GM12874 (cell line): ENCODE results near the gene MUC13.

Experiments used
- CTCF ChIP-seq: IDR thresholded peaks from 2 replicates; pipeline ENCODE4 v1.5.1; 2011; ENCODE audit warnings: low read depth, mild to moderate bottlenecking, control low read depth, low read length, moderate library complexity; ENCODE audit not compliant: insufficient read depth

The MUC13 gene

GRCh38 chr3:124895756-124896155 is 38.8 kb downstream of the MUC13 start:
- TF ChIP-seq CTCF: no peak

- TF ChIP-seq CTCF: no peak
Measured at GRCh38 chr3:124893526-124893925, 41.0 kb downstream of the MUC13 start.

- no peak for TF ChIP-seq CTCF
Measured at GRCh38 chr3:124890573-124891190, 43.9 kb downstream of the MUC13 start.

GRCh38 chr3:124888482-124889441 is 45.8 kb downstream of the MUC13 start:
- no peak for TF ChIP-seq CTCF

GRCh38 chr3:124887932-124888298 is 46.6 kb downstream of the MUC13 start:
- no peak for TF ChIP-seq CTCF

GRCh38 chr3:124887177-124887931 is 47.2 kb downstream of the MUC13 start, which contains the start of gene ITGB5:
TSS of gene ITGB5 (minus strand) at chr3:124887365. CDS start at chr3:124887000, 365 bp downstream.
- TF ChIP-seq CTCF: no peak
